SK-N-SH (cell line): Measurements from ENCODE around the gene IL26. TPM values are rescaled to one million over a fixed set of nuclear protein-coding genes. Genes with fewer than 3 reads are reported as not detected.

Experiments used
- CTCF ChIA-PET: fragments of 300-600, 350-600 bp; formaldehyde crosslinking; extraction: SDS; loops from one replicate; lab custom pipeline; 2021; lab: Yijun Ruan, JAX
- POLR2A ChIA-PET: fragments of 350-600 bp; sonication (Branson Sonifier 250); formaldehyde crosslinking; extraction: SDS; loops from one replicate; lab custom pipeline; 2020; ENCODE audit warnings: antibody characterized with exemption, inconsistent platforms; lab: Yijun Ruan, JAX
- DNase-seq: peaks from one replicate; pipeline ENCODE4 v3.0.0; 2012
- H2AFZ ChIP-seq: fragments of 200-600 bp; sonication (generic); 2 replicates; pipeline ENCODE4 v1.8.1; 2016; ENCODE audit warnings: antibody characterized with exemption, mild to moderate bottlenecking, low read depth
- H3F3A ChIP-seq: fragments of 200-600 bp; sonication (generic); replicated peaks from 2 replicates; pipeline ENCODE3; 2016; ENCODE audit warnings: antibody characterized with exemption, mild to moderate bottlenecking; ENCODE audit not compliant: insufficient read depth
- H3K27ac ChIP-seq, 2 experiments: fragments of 200-500 bp in 1 of 2; fragments of 200-600 bp in 1 of 2; sonication (Bioruptor generic) in 1 of 2; sonication (generic), shearing (Covaris generic) in 1 of 2; 2 replicates each; pipeline versions ENCODE4 v1.5.1 to v1.6.1; 2014 to 2016; ENCODE audit warnings: low read depth in 2 of 2, inconsistent platforms in 1 of 2, low read length in 1 of 2, mild to moderate bottlenecking in 1 of 2, mixed read lengths in 1 of 2
- H3K27me3 ChIP-seq: fragments of 200-600 bp; sonication (generic), shearing (Covaris generic); 2 replicates; pipeline ENCODE4 v1.6.1; 2016; ENCODE audit warnings: mixed run types; ENCODE audit not compliant: insufficient read depth
- H3K36me3 ChIP-seq, 2 experiments: fragments of 200-500 bp in 1 of 2; fragments of 200-600 bp in 1 of 2; sonication (Bioruptor generic) in 1 of 2; sonication (generic) in 1 of 2; replicated peaks in 1 of 2; 2 replicates each; pipeline versions ENCODE3 to v1.5.1; 2014 to 2016; ENCODE audit warnings: low read length in 1 of 2, mild to moderate bottlenecking in 1 of 2; ENCODE audit not compliant: insufficient read depth in 2 of 2, control insufficient read depth in 1 of 2
- H3K4me1 ChIP-seq, 2 experiments: fragments of 200-500 bp in 1 of 2; fragments of 200-600 bp in 1 of 2; sonication (Bioruptor generic) in 1 of 2; sonication (generic), shearing (Covaris generic) in 1 of 2; 2 replicates each; pipeline versions ENCODE4 v1.5.1 to v1.6.1; 2014 to 2016; ENCODE audit warnings: low read depth in 1 of 2, low read length in 1 of 2, mixed run types in 1 of 2; ENCODE audit not compliant: insufficient read depth in 2 of 2, control insufficient read depth in 1 of 2
- H3K4me2 ChIP-seq: fragments of 200-600 bp; sonication (generic), shearing (Covaris generic); 2 replicates; pipeline ENCODE4 v1.6.1; 2017; ENCODE audit warnings: mixed run types
- H3K4me3 ChIP-seq, 2 experiments: fragments of 200-500 bp in 1 of 2; fragments of 200-600 bp in 1 of 2; sonication (Bioruptor generic) in 1 of 2; sonication (generic), shearing (Covaris generic) in 1 of 2; 2 replicates each; pipeline versions ENCODE4 v1.5.1 to v1.8.1; 2014 to 2016; ENCODE audit warnings: low read depth in 2 of 2, inconsistent platforms in 1 of 2, low read length in 1 of 2, mild to moderate bottlenecking in 1 of 2, mixed read lengths in 1 of 2, moderate library complexity in 1 of 2
- H3K79me2 ChIP-seq: fragments of 200-600 bp; sonication (generic); 2 replicates; pipeline ENCODE4 v1.8.1; 2017; ENCODE audit warnings: mild to moderate bottlenecking; ENCODE audit not compliant: insufficient read depth
- H3K9ac ChIP-seq: fragments of 200-600 bp; sonication (generic); 2 replicates; pipeline ENCODE4 v1.6.1; 2017; ENCODE audit warnings: mixed run types
- H3K9me2 ChIP-seq: fragments of 200-600 bp; sonication (generic); 2 replicates; pipeline ENCODE4 v1.6.1; 2017; ENCODE audit warnings: mixed run types
- H3K9me3 ChIP-seq: fragments of 200-600 bp; sonication (generic); 2 replicates; pipeline ENCODE4 v1.6.1; 2017; ENCODE audit warnings: mixed run types, mild to moderate bottlenecking, moderate library complexity
- H4K20me1 ChIP-seq: fragments of 200-600 bp; sonication (generic); 2 replicates; pipeline ENCODE4 v1.6.1; 2017; ENCODE audit warnings: mild to moderate bottlenecking, mixed run types; ENCODE audit not compliant: insufficient read depth
- CTCF ChIP-seq: fragments of 200-600 bp; sonication (generic); IDR thresholded peaks from 2 replicates; pipeline ENCODE4 v1.6.1; 2017; ENCODE audit warnings: antibody characterized with exemption, mild to moderate bottlenecking, moderate library complexity
- EZH2phosphoT487 ChIP-seq: fragments of 200-600 bp; sonication (generic); IDR thresholded peaks from 2 replicates; pipeline ENCODE4 v1.6.1; 2017; ENCODE audit warnings: low read depth, mixed run types, mild to moderate bottlenecking, antibody characterized with exemption, moderate library complexity, borderline replicate concordance
- FOXM1 ChIP-seq: IDR thresholded peaks from 2 replicates; pipeline ENCODE4 v1.4.0; 2012; ENCODE audit warnings: low read depth, mild to moderate bottlenecking
- GABPA ChIP-seq: IDR thresholded peaks from 2 replicates; pipeline ENCODE4 v1.4.0; 2012; ENCODE audit warnings: low read depth, mild to moderate bottlenecking
- IRF3 ChIP-seq: fragments of 150-350 bp; IDR thresholded peaks from 2 replicates; pipeline ENCODE4 v1.6.1; 2016; ENCODE audit warnings: mild to moderate bottlenecking, low read depth, low read length
- MAX ChIP-seq: IDR thresholded peaks from 2 replicates; pipeline ENCODE4 v1.4.0; 2012; ENCODE audit warnings: low read depth
- MEF2A ChIP-seq: IDR thresholded peaks from 2 replicates; pipeline ENCODE4 v1.4.0; 2012; ENCODE audit warnings: low read depth, borderline replicate concordance
- NFIC ChIP-seq: IDR thresholded peaks from 2 replicates; pipeline ENCODE4 v1.4.0; 2012; ENCODE audit warnings: borderline replicate concordance
- NRF1 ChIP-seq: IDR thresholded peaks from 2 replicates; pipeline ENCODE4 v1.6.1; 2012; ENCODE audit warnings: low read depth, mild to moderate bottlenecking, low read length
- POLR2AphosphoS5 ChIP-seq: IDR thresholded peaks from 2 replicates; pipeline ENCODE4 v1.6.1; 2012; ENCODE audit warnings: low read depth, low read length
- RCOR1 ChIP-seq: fragments of 150-350 bp; IDR thresholded peaks from 2 replicates; pipeline ENCODE4 v1.6.1; 2017; ENCODE audit warnings: antibody characterized with exemption, low read length
- RFX5 ChIP-seq: IDR thresholded peaks from 2 replicates; pipeline ENCODE4 v1.6.1; 2012; ENCODE audit warnings: mild to moderate bottlenecking, improper control_type of control experiment, low read length
- SMC3 ChIP-seq: IDR thresholded peaks from 2 replicates; pipeline ENCODE4 v1.6.1; 2012; ENCODE audit warnings: low read depth, low read length, improper control_type of control experiment
- YY1 ChIP-seq: IDR thresholded peaks from 2 replicates; pipeline ENCODE4 v1.4.0; 2012; ENCODE audit warnings: low read depth, mild to moderate bottlenecking
- WGBS: methylation state at CpG from one replicate; pipeline ENCODE4 v1.1.6; 2017; ENCODE audit warnings: low lambda C conversion rate; 5-methylcytosine and 5-hydroxymethylcytosine counted together
- polyA plus RNA-seq, 3 experiments: library from polyadenylated mRNA; depleted of rRNA; stranded (reverse); fragments of >200 nt; gene quantifications; 2 replicates each; pipeline ENCODE4 v1.2.3, GENCODE V29; 2012
- TF ChIP-seq, protein P1 (sequence below): IDR thresholded peaks from 2 replicates; pipeline ENCODE4 v1.4.0; 2012; ENCODE audit warnings: low read depth, borderline replicate concordance
- TF ChIP-seq, protein P2 (sequence below): IDR thresholded peaks from 2 replicates; pipeline ENCODE4; 2012

Gene IL26
- polyA plus RNA-seq, 1 of the 3 experiments (the other 2 are of a cell fraction): not detected

GRCh38 chr12:68229956-68230355 is 4.3 kb upstream of the IL26 start (continued):
- no peak for TF ChIP-seq CTCF
- no peak for TF ChIP-seq MEF2A
- TF ChIP-seq YY1: no peak

DNA sequence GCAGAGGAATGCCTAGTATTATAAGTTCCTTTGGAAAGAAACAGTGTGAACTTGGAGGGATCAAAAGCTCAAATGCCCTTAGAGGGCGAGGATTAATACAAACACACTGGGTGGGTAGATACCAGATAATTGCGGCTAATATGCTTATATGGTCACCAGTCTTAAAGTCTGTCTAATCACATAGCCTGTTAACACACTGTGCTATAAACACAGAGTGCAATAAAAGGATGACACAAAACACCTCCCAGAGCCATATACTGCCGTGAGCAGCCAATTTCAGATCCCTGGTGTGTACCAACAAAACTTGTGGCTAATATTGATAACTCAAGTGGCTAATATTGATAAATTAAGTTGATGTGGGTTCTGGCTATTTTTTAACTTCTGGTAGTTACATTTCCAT is 1.7 kb upstream of the IL26 start:
- Histone ChIP-seq H3K36me3 (no peaks in the 10 kb centered on the region), H3K9me3 (no peaks in the 10 kb centered on the region), H3K4me1 (peaks cover 6 to 9% of the 10 kb centered on the region in 2 experiments; a peak in 3 of 4 replicates), H2AFZ (no peak overlapping the region), H3K4me3 (no peak overlapping the region), H3K9me2 (no peaks in the 10 kb centered on the region), H4K20me1 (no peaks in the 10 kb centered on the region), H3K27me3 (no peaks in the 10 kb centered on the region), H3F3A (no peaks in the 10 kb centered on the region), H3K4me2 (no peak overlapping the region), H3K9ac (no peak overlapping the region), H3K79me2 (no peaks in the 10 kb centered on the region), H3K27ac (no peak overlapping the region)
- WGBS: 58% methylated on average over 3 of the region's 3 CpGs
- ChIA-PET CTCF (no interaction called here), POLR2A (no interaction called here)
- no peak for TF ChIP-seq NRF1
- no peak for TF ChIP-seq SMC3
- TF ChIP-seq POLR2AphosphoS5: no peak
- TF ChIP-seq YY1: no peak
- no peak for TF ChIP-seq GABPA
- no peak for TF ChIP-seq RFX5
- TF ChIP-seq IRF3: no peak
- TF ChIP-seq NFIC: no peak
- no peak for TF ChIP-seq FOXM1
- no peak for TF ChIP-seq EZH2phosphoT487
- no peak for TF ChIP-seq MAX
- TF ChIP-seq, protein P1, sequence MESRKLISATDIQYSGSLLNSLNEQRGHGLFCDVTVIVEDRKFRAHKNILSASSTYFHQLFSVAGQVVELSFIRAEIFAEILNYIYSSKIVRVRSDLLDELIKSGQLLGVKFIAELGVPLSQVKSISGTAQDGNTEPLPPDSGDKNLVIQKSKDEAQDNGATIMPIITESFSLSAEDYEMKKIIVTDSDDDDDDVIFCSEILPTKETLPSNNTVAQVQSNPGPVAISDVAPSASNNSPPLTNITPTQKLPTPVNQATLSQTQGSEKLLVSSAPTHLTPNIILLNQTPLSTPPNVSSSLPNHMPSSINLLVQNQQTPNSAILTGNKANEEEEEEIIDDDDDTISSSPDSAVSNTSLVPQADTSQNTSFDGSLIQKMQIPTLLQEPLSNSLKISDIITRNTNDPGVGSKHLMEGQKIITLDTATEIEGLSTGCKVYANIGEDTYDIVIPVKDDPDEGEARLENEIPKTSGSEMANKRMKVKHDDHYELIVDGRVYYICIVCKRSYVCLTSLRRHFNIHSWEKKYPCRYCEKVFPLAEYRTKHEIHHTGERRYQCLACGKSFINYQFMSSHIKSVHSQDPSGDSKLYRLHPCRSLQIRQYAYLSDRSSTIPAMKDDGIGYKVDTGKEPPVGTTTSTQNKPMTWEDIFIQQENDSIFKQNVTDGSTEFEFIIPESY: no peak
- TF ChIP-seq, protein P2, sequence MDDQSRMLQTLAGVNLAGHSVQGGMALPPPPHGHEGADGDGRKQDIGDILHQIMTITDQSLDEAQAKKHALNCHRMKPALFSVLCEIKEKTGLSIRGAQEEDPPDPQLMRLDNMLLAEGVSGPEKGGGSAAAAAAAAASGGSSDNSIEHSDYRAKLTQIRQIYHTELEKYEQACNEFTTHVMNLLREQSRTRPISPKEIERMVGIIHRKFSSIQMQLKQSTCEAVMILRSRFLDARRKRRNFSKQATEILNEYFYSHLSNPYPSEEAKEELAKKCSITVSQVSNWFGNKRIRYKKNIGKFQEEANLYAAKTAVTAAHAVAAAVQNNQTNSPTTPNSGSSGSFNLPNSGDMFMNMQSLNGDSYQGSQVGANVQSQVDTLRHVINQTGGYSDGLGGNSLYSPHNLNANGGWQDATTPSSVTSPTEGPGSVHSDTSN: no peak
- TF ChIP-seq RCOR1: no peak
- no peak for DNase-seq
